ENCODE results near the gene TMEM184A.

- no peak for TF ChIP-seq CTCF (IDR thresholded peaks at IDR 0.05)
- no peak for TF ChIP-seq POLR2A (IDR thresholded peaks at IDR 0.05)
These were observed 42.3 kb downstream of the TMEM184A start for GRCh38 chr7:1513657-1514095.

All from heart left ventricle (tissue), 13 donors.